GM12875 (cell line): ENCODE measurements around the gene DDR2.
"Not testable (repeated sequence)": the region's sequence is repeated elsewhere in the genome, so short reads cannot be mapped to it uniquely, and the experiment has no call there.

Experiments used
- H3K4me3 ChIP-seq: one replicate; pipeline ENCODE4 v1.5.1; 2011; ENCODE audit warnings: low read depth, low read length, control low read depth
- TF ChIP-seq, protein P1 (sequence below): IDR thresholded peaks from 2 replicates; pipeline ENCODE4 v1.5.1; 2011; ENCODE audit warnings: low read depth, mild to moderate bottlenecking, control low read depth, inconsistent platforms, low read length, moderate library complexity, borderline replicate concordance; ENCODE audit not compliant: insufficient read depth

Gene DDR2

DNA sequence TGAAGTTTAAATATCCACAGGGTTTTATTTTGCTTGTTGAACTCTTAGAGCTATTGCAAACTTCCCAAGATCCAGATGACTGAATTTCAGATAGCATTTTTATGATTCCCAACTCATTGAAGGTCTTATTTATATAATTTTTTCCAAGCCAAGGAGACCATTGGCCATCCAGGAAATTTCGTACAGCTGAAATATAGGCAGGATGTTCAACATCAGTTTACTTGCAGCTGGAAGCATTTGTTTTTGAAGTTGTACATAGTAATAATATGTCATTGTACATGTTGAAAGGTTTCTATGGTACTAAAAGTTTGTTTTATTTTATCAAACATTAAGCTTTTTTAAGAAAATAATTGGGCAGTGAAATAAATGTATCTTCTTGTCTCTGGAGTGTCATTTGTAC, 32.8 kb upstream of the DDR2 start:
- TF ChIP-seq, protein P1, sequence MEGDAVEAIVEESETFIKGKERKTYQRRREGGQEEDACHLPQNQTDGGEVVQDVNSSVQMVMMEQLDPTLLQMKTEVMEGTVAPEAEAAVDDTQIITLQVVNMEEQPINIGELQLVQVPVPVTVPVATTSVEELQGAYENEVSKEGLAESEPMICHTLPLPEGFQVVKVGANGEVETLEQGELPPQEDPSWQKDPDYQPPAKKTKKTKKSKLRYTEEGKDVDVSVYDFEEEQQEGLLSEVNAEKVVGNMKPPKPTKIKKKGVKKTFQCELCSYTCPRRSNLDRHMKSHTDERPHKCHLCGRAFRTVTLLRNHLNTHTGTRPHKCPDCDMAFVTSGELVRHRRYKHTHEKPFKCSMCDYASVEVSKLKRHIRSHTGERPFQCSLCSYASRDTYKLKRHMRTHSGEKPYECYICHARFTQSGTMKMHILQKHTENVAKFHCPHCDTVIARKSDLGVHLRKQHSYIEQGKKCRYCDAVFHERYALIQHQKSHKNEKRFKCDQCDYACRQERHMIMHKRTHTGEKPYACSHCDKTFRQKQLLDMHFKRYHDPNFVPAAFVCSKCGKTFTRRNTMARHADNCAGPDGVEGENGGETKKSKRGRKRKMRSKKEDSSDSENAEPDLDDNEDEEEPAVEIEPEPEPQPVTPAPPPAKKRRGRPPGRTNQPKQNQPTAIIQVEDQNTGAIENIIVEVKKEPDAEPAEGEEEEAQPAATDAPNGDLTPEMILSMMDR, result no peak
- no peak overlapping the region for H3K4me3 ChIP-seq

DNA sequence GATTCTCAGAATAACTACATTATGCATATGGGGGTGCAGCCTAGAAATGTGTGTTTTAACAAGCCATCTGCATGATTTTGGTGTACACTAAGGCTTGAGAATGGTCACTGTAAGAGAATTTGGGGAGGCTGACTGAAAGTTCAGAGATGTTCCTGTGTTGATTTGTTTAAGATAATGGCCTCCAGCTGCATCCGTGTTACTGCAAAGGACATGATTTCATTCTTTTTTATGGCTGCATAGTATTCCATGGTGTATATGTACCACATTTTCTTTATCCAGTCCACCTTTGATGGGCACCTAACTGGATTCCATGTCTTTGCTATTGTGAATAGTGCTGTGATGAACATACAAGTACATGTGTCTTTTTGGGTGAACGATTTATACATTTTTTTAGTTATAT, 29.1 kb upstream of the DDR2 start:
- H3K4me3 ChIP-seq, result not testable (repeated sequence)

DNA sequence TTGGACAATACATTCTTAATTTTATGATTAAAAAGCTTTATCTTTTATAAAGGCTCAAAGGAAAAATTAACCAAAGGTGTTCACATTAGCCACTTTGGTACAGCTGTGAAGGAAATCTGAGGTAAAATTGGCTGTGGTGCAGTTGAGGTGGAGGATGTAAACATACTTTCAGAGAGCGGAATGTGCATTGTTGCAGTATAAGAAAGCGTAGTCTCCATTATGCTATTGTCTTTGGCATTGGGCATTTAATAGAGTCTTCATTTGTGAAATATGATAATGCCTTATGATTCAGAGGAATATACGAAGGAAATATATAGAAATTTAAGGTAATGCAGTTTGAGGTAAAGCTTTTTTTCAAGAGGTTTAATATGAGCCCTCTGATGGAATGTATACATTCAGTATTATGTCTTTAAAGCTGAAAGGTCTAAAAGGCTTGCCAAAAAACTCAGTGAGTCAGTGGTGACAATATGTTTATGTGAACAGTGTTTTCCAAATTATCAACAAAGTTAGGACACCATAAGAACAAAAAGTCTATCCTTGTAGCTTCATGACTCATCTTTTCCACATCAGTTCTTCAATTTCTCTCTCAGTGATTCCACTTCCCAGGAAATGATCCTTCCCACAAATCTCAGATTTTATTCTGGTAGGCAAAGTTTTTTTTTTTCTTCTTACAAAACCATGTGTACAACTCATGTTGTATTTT, 26.9 kb upstream of the DDR2 start:
- TF ChIP-seq, protein P1, result no peak
- H3K4me3 ChIP-seq, result no peak overlapping the region

DNA sequence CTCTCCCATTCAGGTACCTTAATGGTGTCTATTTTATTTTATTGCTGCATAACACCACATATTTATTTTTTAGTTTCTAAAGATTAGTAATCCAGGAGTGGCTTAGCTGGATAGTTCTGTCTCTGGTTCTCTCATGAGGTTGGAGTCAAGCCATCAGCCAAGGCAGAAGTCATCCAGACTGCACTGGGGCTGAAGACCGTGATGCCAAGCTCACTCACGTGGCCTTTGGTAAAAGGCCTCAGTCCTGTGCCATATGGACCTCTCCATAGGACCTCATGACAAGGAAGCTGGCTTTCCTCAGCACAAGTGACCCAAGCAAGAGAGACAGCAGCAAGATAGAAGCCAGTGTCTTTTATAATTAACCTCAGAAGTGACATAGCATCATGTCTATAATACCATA, 23.0 kb upstream of the DDR2 start:
- no peak overlapping the region for H3K4me3 ChIP-seq
- TF ChIP-seq, protein P1, result no peak

DNA sequence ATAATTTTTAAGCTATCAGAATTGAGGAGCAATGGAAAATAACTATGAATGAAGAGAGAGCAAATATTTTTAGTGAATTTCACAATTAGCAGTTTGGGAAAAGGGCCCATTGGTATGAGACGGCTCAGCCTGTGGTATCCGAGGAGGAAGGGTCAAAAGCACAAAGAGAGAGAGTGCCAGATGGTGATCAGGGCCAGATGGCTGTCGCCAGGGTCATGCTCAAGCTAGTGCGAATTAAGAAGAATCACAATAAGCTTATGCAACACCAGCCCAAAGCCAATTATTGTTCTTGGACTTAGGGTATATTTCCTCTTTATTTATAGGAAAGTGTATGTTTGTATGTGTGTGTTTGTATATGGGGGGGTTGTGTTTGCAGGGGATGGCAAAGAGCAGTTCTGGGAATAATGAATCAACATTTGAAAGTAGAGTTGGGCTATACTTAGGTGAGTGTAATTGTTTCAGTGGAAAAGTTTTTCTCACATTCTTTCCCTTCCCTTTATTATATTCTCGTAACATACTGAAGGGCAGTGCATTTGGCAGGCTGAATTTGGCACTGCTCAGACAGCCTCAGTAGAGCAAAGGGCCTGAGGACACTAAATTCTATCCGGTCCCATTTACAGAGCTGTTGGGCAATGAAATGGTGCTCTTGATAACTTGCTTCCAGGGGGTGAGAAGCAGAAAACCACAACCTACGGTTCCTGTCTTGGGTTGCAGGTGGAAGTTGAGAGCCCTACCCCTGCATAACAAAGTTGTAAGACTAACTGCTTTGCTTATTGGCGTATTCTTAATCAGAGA, 19.5 kb upstream of the DDR2 start:
- TF ChIP-seq, protein P1, result no peak
- no peak overlapping the region for H3K4me3 ChIP-seq

DNA sequence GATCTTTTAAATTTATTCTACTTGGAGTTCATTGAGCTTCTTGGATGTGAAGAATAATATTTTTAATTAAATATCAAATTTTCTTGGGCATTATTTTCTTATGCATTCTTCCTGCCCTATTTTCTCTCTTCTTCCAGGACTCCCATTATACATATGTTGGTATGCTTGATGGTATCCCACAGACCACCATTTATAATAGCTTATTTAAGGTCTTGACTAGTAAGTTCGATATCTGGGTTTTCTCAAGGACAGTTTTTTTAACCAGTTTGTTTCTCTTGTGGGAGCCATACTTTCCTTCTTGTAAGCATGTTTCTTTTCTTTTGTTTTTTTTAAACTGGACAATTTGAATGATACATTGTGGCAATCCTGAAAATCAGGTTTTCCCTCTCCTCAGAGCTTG, 15.4 kb upstream of the DDR2 start:
- no peak overlapping the region for H3K4me3 ChIP-seq
- TF ChIP-seq, protein P1, result no peak

DNA sequence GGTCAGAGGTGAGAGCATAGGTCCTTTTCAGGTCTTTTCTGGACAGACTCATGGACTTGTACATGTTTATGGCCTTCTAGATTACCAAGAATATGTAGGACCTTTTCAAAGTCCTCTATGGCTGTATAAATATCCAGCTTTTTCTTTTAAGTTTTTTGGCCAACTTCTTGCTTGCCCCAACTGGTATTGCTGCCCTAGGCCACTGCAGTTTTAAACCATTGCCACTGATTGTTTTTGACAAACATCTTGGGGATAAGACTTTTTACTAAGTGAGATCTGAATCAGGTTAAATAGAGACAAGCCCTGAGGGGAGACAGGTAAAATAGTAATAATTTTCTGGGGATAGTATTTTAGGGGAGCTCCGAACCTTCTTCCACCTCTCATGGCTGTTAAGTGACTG, 14.8 kb upstream of the DDR2 start:
- TF ChIP-seq, protein P1, result no peak
- H3K4me3 ChIP-seq, result no peak overlapping the region

DNA sequence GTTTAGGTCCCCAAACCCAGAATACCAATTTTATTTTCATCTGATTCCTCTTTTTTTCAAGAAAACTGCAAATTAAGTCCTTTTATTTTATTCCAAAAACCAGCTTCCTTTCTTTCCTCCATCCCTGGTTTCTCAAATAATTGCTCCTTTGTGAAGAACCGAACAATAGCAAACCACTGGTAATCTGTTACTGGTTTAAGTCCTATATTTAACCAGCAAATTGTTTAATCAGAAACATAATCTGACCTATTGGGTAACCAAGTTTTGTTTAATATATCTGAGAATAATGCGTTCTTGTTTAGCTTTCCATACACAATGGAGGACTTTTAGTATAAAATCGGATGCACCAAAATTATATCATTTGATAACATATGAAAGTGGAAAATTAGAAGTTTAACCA, 13.2 kb upstream of the DDR2 start:
- H3K4me3 ChIP-seq, result no peak overlapping the region

More for the DNA sequence above, 13.2 kb upstream of the DDR2 start:
- TF ChIP-seq, protein P1, result no peak
